Measurements from ENCODE around the gene PHC2.

- TF ChIP-seq CTCF (conservative IDR thresholded peaks at IDR 0.05; ENCODE audit: low read length) = no peak
- no peak for TF ChIP-seq EZH2phosphoT487 (IDR thresholded peaks at IDR 0.05; ENCODE audit: borderline replicate concordance, low read depth, low read length)
Observed at GRCh38 chr1:33363021-33363420, 67.9 kb downstream of the PHC2 start.

Data from OCI-LY7 (cell line).